Stimulated activated CD4-positive, alpha-beta T cell treated with anti-CD3 and anti-CD28 coated beads, Interleukin-12 subunit alpha, Interleukin-12 subunit beta, amount 100 ng/mL, for 4 hours (primary cell): ENCODE results near the gene UBE2F.

Source experiments
- DNase-seq: peaks from one replicate; pipeline ENCODE4 v3.0.0-alpha.2; 2020

The UBE2F gene

DNA sequence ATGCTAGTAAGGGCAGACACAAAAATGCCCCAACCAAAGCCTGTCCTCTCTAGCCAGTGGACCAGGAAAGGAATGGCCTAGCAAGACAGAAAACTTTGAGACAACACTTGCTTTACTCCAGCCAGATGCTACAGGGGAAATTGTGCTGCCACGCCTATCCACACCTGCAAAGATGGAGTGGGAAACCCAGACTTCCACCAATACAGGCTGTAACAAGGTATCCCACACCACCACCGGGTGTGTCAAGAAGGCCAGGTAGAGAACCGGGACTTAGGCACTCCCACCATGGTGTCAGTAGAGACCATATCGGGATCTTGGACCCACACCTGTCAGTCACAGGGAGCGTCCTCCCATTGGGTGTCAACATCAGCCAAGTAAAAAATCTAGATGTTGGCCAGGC, 117.1 kb downstream of the UBE2F start:
- no peak for DNase-seq

DNA sequence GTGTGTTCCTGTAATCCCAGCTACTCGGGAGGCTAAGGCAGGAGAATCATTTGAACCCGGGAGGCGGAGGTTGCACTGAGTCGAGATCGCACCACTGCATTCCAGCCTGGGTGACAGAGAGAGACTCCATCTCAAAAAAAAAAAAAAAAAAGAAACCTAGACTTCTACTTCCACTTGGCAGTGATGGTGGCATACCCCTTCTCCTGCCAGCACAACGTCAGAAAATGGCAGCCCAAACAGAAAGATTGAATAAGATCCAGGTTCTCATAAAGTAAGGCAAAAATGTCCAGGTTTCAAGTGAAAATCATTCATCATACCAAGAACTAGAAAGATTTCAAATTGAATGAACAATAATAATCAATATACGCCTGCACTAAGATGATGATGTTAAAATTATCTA, 117.9 kb downstream of the UBE2F start:
- no peak for DNase-seq

DNA sequence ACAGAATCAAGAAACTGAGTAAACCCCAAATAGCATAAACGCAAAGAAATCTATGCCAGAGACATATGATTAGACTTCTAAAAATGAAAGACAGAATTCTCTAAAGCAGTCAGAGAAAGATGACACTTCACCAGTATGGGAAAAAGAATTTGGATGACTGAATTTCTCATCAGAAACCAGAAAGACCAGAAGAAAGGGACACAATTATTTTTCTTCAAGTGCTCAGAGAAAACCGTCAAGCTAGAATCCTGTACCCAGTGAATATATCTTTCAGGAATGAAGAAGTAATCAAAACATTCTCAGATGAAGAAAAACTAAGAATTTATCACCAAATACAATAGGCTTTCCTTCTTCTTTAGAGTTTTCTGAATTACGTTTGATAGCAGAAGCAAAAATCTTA, 119.1 kb downstream of the UBE2F start:
- DNase-seq, result no peak

DNA sequence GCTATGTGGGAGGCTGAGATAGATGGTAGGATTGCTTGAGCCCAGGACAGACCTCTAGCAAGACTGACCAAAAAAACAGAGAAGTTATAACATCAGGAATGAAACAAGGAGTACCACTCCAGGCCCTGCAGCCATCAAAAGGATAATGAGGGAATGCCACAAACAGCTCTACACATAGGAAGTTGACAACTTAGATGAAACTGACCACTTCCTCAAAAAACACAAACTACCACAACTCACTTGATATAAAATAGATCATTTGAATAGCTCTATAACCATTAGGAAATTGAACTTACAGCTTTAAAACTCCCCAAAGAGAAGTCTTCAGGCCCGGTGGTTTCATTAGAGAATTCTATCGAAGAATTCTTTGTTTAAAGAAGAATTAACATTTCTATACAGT, 120.4 kb downstream of the UBE2F start:
- DNase-seq, result no peak

DNA sequence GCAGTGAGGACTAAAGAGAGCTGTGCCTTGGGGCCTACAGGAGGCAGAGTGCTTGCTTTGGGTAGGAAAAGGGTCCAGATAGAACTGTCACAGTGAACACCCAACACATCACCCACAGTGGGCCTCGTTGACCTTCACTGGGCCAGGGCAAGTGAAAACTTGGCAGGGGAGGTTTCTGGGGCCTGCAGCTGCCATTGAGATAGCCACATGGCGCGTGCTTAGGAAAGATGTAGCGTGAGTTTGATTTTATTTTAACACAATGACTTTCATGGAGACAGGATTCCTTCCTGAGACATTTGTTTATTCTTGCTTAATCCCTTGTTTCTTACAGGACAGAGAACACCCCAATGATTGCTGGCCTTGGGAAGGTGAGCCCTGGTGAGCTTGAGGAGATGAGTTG, 124.1 kb downstream of the UBE2F start:
- DNase-seq, result no peak

DNA sequence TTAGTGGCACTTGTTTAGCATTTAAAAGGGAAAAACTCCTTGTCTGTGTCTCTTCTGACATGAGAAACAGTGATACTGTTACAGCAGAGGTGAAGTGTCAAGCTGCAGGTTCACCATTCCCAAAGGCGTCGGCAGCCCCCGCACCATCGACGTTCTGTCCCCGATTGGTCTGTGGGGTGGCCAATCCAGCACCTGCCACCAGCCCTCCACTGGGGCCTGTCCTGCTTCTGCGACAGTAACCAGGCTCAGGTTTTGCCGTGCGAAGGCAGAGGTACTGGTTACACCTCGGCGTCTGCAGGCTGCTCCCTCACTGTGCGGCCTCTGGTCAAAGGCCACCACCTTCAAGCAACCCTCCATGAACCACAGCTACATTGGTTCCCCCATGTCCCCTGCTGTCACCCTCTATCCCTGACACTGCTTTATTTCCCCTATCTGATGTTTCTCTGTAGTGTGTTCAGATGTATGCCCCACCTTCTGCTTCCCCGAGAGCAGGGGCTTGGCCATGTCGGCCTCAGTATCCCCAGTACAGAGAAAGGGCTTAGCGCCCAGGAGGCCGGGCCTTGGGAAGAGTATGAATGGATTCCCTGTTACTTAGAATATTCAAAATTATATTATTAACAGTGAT, 124.7 kb downstream of the UBE2F start:
- DNase-seq, result no peak
